IMR-90 (cell line): ENCODE data around the gene GPR158. TPM values are rescaled to one million over a fixed set of nuclear protein-coding genes. Genes with fewer than 3 reads are reported as not detected.

Experiments used
- ATAC-seq: fragments of 200-7000 bp; cut with Tn5 transposase; 2 replicates; pipeline ENCODE4 v1.9.1; 2020; ENCODE audit warnings: low read depth, mild to moderate bottlenecking, moderate library complexity
- BruUV-seq: library from RNA; stranded (reverse); fragments of 400-500 nt; replicated peaks from 2 replicates; lab custom pipeline; 2021; lab: Mats Ljungman, UMichigan
- CTCF ChIA-PET: fragments of 300-600 bp; formaldehyde crosslinking; extraction: SDS; loops from one replicate; lab custom pipeline; 2021; ENCODE audit warnings: antibody characterized with exemption; lab: Yijun Ruan, JAX
- POLR2A ChIA-PET: fragments of 300-600 bp; sonication (Branson Sonifier 250); formaldehyde crosslinking; loops from one replicate; lab custom pipeline; 2022; ENCODE audit warnings: antibody characterized with exemption; ENCODE audit not compliant: unreplicated experiment; lab: Charles Lee
- DNase-seq: peaks from one replicate; pipeline ENCODE4 v3.0.0; 2013
- H2AFZ ChIP-seq: replicated peaks from 2 replicates; pipeline ENCODE3; 2013; ENCODE audit warnings: low read length, mild to moderate bottlenecking; ENCODE audit not compliant: poor library complexity
- H2AK5ac ChIP-seq: 2 replicates; pipeline ENCODE4 v1.6.1; 2013; ENCODE audit warnings: low read depth, low read length, inconsistent platforms
- H2AK9ac ChIP-seq: replicated peaks from 2 replicates; pipeline ENCODE3; 2013; ENCODE audit warnings: mild to moderate bottlenecking, low read depth, low read length, moderate library complexity; ENCODE audit not compliant: poor library complexity
- H2BK120ac ChIP-seq: 2 replicates; pipeline ENCODE4 v1.6.1; 2013; ENCODE audit warnings: low read depth, low read length, inconsistent platforms
- H2BK15ac ChIP-seq: 3 replicates; pipeline ENCODE4 v1.6.1; 2013; ENCODE audit warnings: low read depth, low read length, inconsistent platforms
- H2BK20ac ChIP-seq: 2 replicates; pipeline ENCODE4 v1.6.1; 2013; ENCODE audit warnings: low read depth, mild to moderate bottlenecking, inconsistent platforms, low read length, moderate library complexity
- H2BK5ac ChIP-seq: 2 replicates; pipeline ENCODE4 v1.6.1; 2013; ENCODE audit warnings: mild to moderate bottlenecking, low read depth, low read length, inconsistent platforms; ENCODE audit not compliant: poor library complexity, severe bottlenecking
- H3K14ac ChIP-seq: replicated peaks from 2 replicates; pipeline ENCODE4 v1.6.1; 2013; ENCODE audit warnings: low read depth, low read length, inconsistent platforms
- H3K18ac ChIP-seq: 2 replicates; pipeline ENCODE4 v1.6.1; 2013; ENCODE audit warnings: low read depth, low read length, control low read depth
- H3K23ac ChIP-seq: 2 replicates; pipeline ENCODE4 v1.6.1; 2013; ENCODE audit warnings: low read depth, low read length, inconsistent platforms
- H3K27ac ChIP-seq: 2 replicates; pipeline ENCODE4 v1.5.1; 2013; ENCODE audit warnings: mild to moderate bottlenecking, control low read depth, low read length; ENCODE audit not compliant: insufficient read depth
- H3K27me3 ChIP-seq: 2 replicates; pipeline ENCODE4 v1.6.1; 2013; ENCODE audit warnings: low read length; ENCODE audit not compliant: control insufficient read depth, insufficient read depth
- H3K36me3 ChIP-seq: 2 replicates; pipeline ENCODE4 v1.6.1; 2013; ENCODE audit warnings: low read length, mixed read lengths; ENCODE audit not compliant: control insufficient read depth, insufficient read depth
- H3K4ac ChIP-seq: 2 replicates; pipeline ENCODE4 v1.6.1; 2013; ENCODE audit warnings: low read depth, low read length, inconsistent platforms
- H3K4me1 ChIP-seq: 2 replicates; pipeline ENCODE4 v1.6.1; 2013; ENCODE audit warnings: low read length, mixed read lengths; ENCODE audit not compliant: control insufficient read depth, insufficient read depth
- H3K4me2 ChIP-seq: 2 replicates; pipeline ENCODE4 v1.6.1; 2013; ENCODE audit warnings: low read depth, mild to moderate bottlenecking, control low read depth, low read length, moderate library complexity
- H3K4me3 ChIP-seq: 2 replicates; pipeline ENCODE4 v1.5.1; 2013; ENCODE audit warnings: low read depth, mild to moderate bottlenecking, control low read depth, low read length, moderate library complexity; ENCODE audit not compliant: insufficient read depth
- H3K56ac ChIP-seq: 2 replicates; pipeline ENCODE4 v1.6.1; 2013; ENCODE audit warnings: low read length, inconsistent platforms; ENCODE audit not compliant: insufficient read depth; ENCODE audit errors: extremely low read depth
- H3K79me1 ChIP-seq, 2 experiments: 2 replicates each; pipeline ENCODE4 v1.6.1; 2013; ENCODE audit warnings: low read length in 2 of 2, inconsistent platforms in 1 of 2, low read depth in 1 of 2
- H3K9ac ChIP-seq: 2 replicates; pipeline ENCODE4 v1.6.1; 2013; ENCODE audit warnings: low read depth, low read length, control low read depth
- H3K9me1 ChIP-seq: 2 replicates; pipeline ENCODE4 v1.6.1; 2013; ENCODE audit warnings: low read length, inconsistent platforms; ENCODE audit not compliant: insufficient read depth
- H3K9me3 ChIP-seq: 2 replicates; pipeline ENCODE4 v1.6.1; 2013; ENCODE audit warnings: low read length; ENCODE audit not compliant: control insufficient read depth, insufficient read depth
- H4K20me1 ChIP-seq: 2 replicates; pipeline ENCODE4 v1.6.1; 2013; ENCODE audit warnings: low read length, inconsistent platforms; ENCODE audit not compliant: insufficient read depth
- H4K5ac ChIP-seq: 2 replicates; pipeline ENCODE4 v1.6.1; 2013; ENCODE audit warnings: mild to moderate bottlenecking, low read depth, low read length, control low read depth
- H4K8ac ChIP-seq, 2 experiments: 2 replicates each; pipeline ENCODE4 v1.6.1; 2013; ENCODE audit warnings: low read depth in 2 of 2, low read length in 2 of 2, control low read depth in 1 of 2, inconsistent platforms in 1 of 2
- H4K91ac ChIP-seq: 2 replicates; pipeline ENCODE4 v1.6.1; 2013; ENCODE audit warnings: low read depth, low read length, inconsistent platforms; ENCODE audit not compliant: insufficient read depth
- CTCF ChIP-seq: conservative IDR thresholded peaks from 2 replicates; pipeline ENCODE4 v1.5.1; 2012; ENCODE audit warnings: mild to moderate bottlenecking, low read depth, low read length, improper control_type of control experiment
- MAFK ChIP-seq: IDR thresholded peaks from 2 replicates; pipeline ENCODE4 v1.6.1; 2012; ENCODE audit warnings: low read depth, low read length, improper control_type of control experiment
- RCOR1 ChIP-seq: IDR thresholded peaks from 2 replicates; pipeline ENCODE4 v1.6.1; 2012; ENCODE audit warnings: mild to moderate bottlenecking, low read length, improper control_type of control experiment; ENCODE audit not compliant: insufficient replicate concordance
- RFX5 ChIP-seq: IDR thresholded peaks from 2 replicates; pipeline ENCODE4 v1.8.0; 2012; ENCODE audit warnings: low read depth, mild to moderate bottlenecking, low read length, moderate library complexity
- WGBS, 2 experiments: methylation state at CpG; one replicate each; pipeline versions ENCODE4 v1.1.5 to v1.1.7; 2013; ENCODE audit warnings: missing lambda C conversion rate in 2 of 2; ENCODE audit not compliant: insufficient read length in 1 of 2; ENCODE audit errors: extremely low coverage in 2 of 2; 5-methylcytosine and 5-hydroxymethylcytosine counted together
- dilution Hi-C: fragments of 300-500 bp; cut with HindIII; formaldehyde crosslinking; loops from one replicate; pipeline ENCODE4 v1.14.3; 2018; ENCODE audit warnings: low sequenced_read_pairs; ENCODE audit not compliant: unreplicated experiment
- in situ Hi-C: fragments of 300-500 bp; cut with MboI; formaldehyde crosslinking; loops from 3 replicates; pipeline ENCODE4 v1.14.3; 2019; ENCODE audit warnings: low sequenced_read_pairs, inconsistent platforms, mixed read lengths
- intact Hi-C: fragments of 100-400 bp; cut with micrococcal nuclease; formaldehyde crosslinking; loops from 2 replicates; pipeline ENCODE4 v1.10.0; 2022
- polyA plus RNA-seq, 3 experiments: library from polyadenylated mRNA; depleted of rRNA; stranded (reverse); fragments of >200 nt; gene quantifications; 2 replicates each; pipeline ENCODE4 v1.2.3, GENCODE V29; 2012; ENCODE audit warnings: low replicate concordance in 1 of 3
- total RNA-seq: library from RNA; depleted of rRNA; stranded (reverse); fragments of >200 nt; gene quantifications from 2 replicates; pipeline ENCODE4 v1.2.3, GENCODE V29; 2012

GPR158 gene
- total and polyA plus RNA-seq, 2 of the 4 experiments (the other 2 are of a cell fraction) = not detected

- H2AFZ ChIP-seq = no peak overlapping the region
- H2AK9ac ChIP-seq = no peak overlapping the region
- H3K4me1 ChIP-seq = no peaks in the 10 kb centered on the region
- no peaks in the 10 kb centered on the region for H3K36me3 ChIP-seq
- H3K4me2 ChIP-seq = no peak overlapping the region
- no peak overlapping the region for H3K18ac ChIP-seq
- no peak overlapping the region for H4K91ac ChIP-seq
- in situ Hi-C loops (no loop called here), dilution Hi-C loops (no loop called here), intact Hi-C loops (no loop called here)
- H4K5ac ChIP-seq = no peak overlapping the region
- H3K4ac ChIP-seq = no peak overlapping the region
- H3K9ac ChIP-seq = no peak overlapping the region
- H4K20me1 ChIP-seq = no peaks in the 10 kb centered on the region
- H3K4me3 ChIP-seq = no peak overlapping the region
- no peaks in the 10 kb centered on the region for H3K79me1 ChIP-seq
- BruUV-seq = no TSS peak
- H3K14ac ChIP-seq = no peak overlapping the region
- H3K9me3 ChIP-seq = peaks cover 5% of the 10 kb centered on the region; the same call in 1 of the 2 replicates
- no peak overlapping the region for H2AK5ac ChIP-seq
- no peaks in the 10 kb centered on the region for H3K9me1 ChIP-seq
- no peak overlapping the region for H2BK5ac ChIP-seq
- H3K27ac ChIP-seq = no peak overlapping the region
- no peak for DNase-seq
- WGBS, 2 experiments = no CpG with 5 or more reads among the region's 1 CpG
- no peak overlapping the region for H3K23ac ChIP-seq
- no peak overlapping the region for H2BK120ac ChIP-seq
- no peaks in the 10 kb centered on the region for H3K27me3 ChIP-seq
- no peak for TF ChIP-seq CTCF
- no peak for TF ChIP-seq MAFK
- TF ChIP-seq RCOR1 = no peak
- TF ChIP-seq RFX5 = no peak
- ChIA-PET POLR2A (no interaction called here), CTCF (no interaction called here)
- H4K8ac ChIP-seq = no peak overlapping the region
- H3K56ac ChIP-seq = no peak overlapping the region
- H2BK15ac ChIP-seq = no peak overlapping the region
- no peak for ATAC-seq
- H2BK20ac ChIP-seq = no peak overlapping the region
Observed at GRCh38 chr10:25306386-25306785, 131.6 kb downstream of the GPR158 start.
